GM12878 (cell line): ENCODE measurements around the gene PLEKHG1. TPM values are rescaled to one million over a fixed set of nuclear protein-coding genes. Genes with fewer than 3 reads are reported as not detected.

Experiments
- ATAC-seq: fragments of 200-7000 bp; cut with Tn5 transposase; 3 replicates; pipeline ENCODE4 v1.9.1; 2020; ENCODE audit warnings: mild to moderate bottlenecking, moderate library complexity
- BruUV-seq: library from RNA; stranded (reverse); fragments of 400-500 nt; replicated peaks from 2 replicates; lab custom pipeline; 2021; lab: Mats Ljungman, UMichigan
- CTCF ChIA-PET: fragments of 300-600 bp; sonication (Branson Sonifier 250); formaldehyde crosslinking; extraction: SDS; loops from one replicate; lab custom pipeline; 2021; ENCODE audit warnings: inconsistent platforms; lab: Yijun Ruan, JAX
- POLR2A ChIA-PET: fragments of 350-600 bp; formaldehyde crosslinking; extraction: SDS; loops from one replicate; lab custom pipeline; 2021; ENCODE audit warnings: inconsistent platforms; lab: Charles Lee
- RAD21 ChIA-PET: fragments of 300-600 bp; sonication (Branson Sonifier 250); formaldehyde crosslinking; loops from one replicate; lab custom pipeline; 2023; ENCODE audit warnings: antibody characterized with exemption; ENCODE audit not compliant: unreplicated experiment; lab: Charles Lee
- SMC1A ChIA-PET: fragments of 300-600 bp; sonication (Branson Sonifier 250); formaldehyde crosslinking; loops from one replicate; lab custom pipeline; 2023; ENCODE audit not compliant: unreplicated experiment, uncharacterized antibody; lab: Charles Lee
- DNase-seq: peaks from one replicate; pipeline ENCODE4 v3.0.0-alpha.2; 2011; ENCODE audit warnings: low read depth, low spot score
- FAIRE-seq: peaks from 3 replicates; lab custom pipeline; 2011; peaks lifted over from hg19 to GRCh38; lab: Jason Lieb, UNC
- H2AFZ ChIP-seq: 2 replicates; pipeline ENCODE4 v1.6.0; 2011; ENCODE audit warnings: low read depth, low read length, control low read depth; ENCODE audit not compliant: control insufficient read depth
- H3K27ac ChIP-seq: 2 replicates; pipeline ENCODE4 v1.5.1; 2011; ENCODE audit warnings: control low read depth; ENCODE audit not compliant: control insufficient read depth, insufficient read depth
- H3K27me3 ChIP-seq, 2 experiments: replicated peaks in 1 of 2; 2 replicates each; pipeline versions ENCODE4 v1.6.0 to v1.6.1; 2011; ENCODE audit warnings: low read length in 1 of 2; ENCODE audit not compliant: control insufficient read depth in 2 of 2, insufficient read depth in 2 of 2
- H3K36me3 ChIP-seq, 2 experiments: 2 replicates each; pipeline ENCODE4 v1.5.1; 2011; ENCODE audit warnings: low read length in 1 of 2; ENCODE audit not compliant: control insufficient read depth in 2 of 2, insufficient read depth in 2 of 2
- H3K4me1 ChIP-seq: 2 replicates; pipeline ENCODE4 v1.6.1; 2011; ENCODE audit warnings: mild to moderate bottlenecking, low read length, moderate library complexity, mixed read lengths; ENCODE audit not compliant: control insufficient read depth, insufficient read depth
- H3K4me2 ChIP-seq: 2 replicates; pipeline ENCODE4 v1.6.0; 2011; ENCODE audit warnings: control low read depth; ENCODE audit not compliant: control insufficient read depth, insufficient read depth
- H3K4me3 ChIP-seq: fragments of 200-600 bp; sonication (generic); 2 replicates; pipeline ENCODE4 v1.5.1; 2016
- H3K79me2 ChIP-seq: 2 replicates; pipeline ENCODE4 v1.6.0; 2011; ENCODE audit warnings: low read length; ENCODE audit not compliant: control insufficient read depth, insufficient read depth
- H3K9ac ChIP-seq: 2 replicates; pipeline ENCODE4 v1.8.0; 2011; ENCODE audit warnings: low read length, control low read depth, mixed read lengths; ENCODE audit not compliant: control insufficient read depth, insufficient read depth
- H3K9me3 ChIP-seq: replicated peaks from 3 replicates; pipeline ENCODE4 v1.5.1; 2011; ENCODE audit warnings: mild to moderate bottlenecking, low read length; ENCODE audit not compliant: control insufficient read depth, insufficient read depth
- H4K20me1 ChIP-seq: 2 replicates; pipeline ENCODE4 v1.6.0; 2011; ENCODE audit not compliant: control insufficient read depth, insufficient read depth
- CBFB ChIP-seq: IDR thresholded peaks from 2 replicates; pipeline ENCODE4 v1.6.1; 2016; ENCODE audit warnings: antibody characterized with exemption, low read depth
- E2F4 ChIP-seq: IDR thresholded peaks from 2 replicates; pipeline ENCODE4 v1.6.1; 2012; ENCODE audit warnings: low read depth, low read length, improper control_type of control experiment
- EED ChIP-seq: sonication (generic); IDR thresholded peaks from 2 replicates; pipeline ENCODE4 v1.6.1; 2016; ENCODE audit warnings: antibody characterized with exemption, low read depth
- JUND ChIP-seq: IDR thresholded peaks from 2 replicates; pipeline ENCODE4 v1.6.1; 2012; ENCODE audit warnings: low read depth, mild to moderate bottlenecking, low read length, improper control_type of control experiment, moderate library complexity
- NR2C1 ChIP-seq: fragments of 450-650 bp; IDR thresholded peaks from 2 replicates; pipeline ENCODE4 v1.6.1; 2017; ENCODE audit warnings: antibody characterized with exemption, mild to moderate bottlenecking, moderate library complexity
- PAX5 ChIP-seq: IDR thresholded peaks from 2 replicates; pipeline ENCODE4 v1.6.1; 2011; ENCODE audit warnings: low read depth, low read length, borderline replicate concordance
- REST ChIP-seq: IDR thresholded peaks from 2 replicates; pipeline ENCODE4 v1.6.1; 2012; ENCODE audit warnings: mild to moderate bottlenecking, low read depth, low read length
- SUPT20H ChIP-seq: IDR thresholded peaks from 2 replicates; pipeline ENCODE4 v1.6.1; 2011; ENCODE audit warnings: low read depth, mild to moderate bottlenecking, low read length, moderate library complexity, borderline replicate concordance; ENCODE audit not compliant: control insufficient read depth
- ZNF274 ChIP-seq: IDR thresholded peaks from one replicate; pipeline ENCODE4 v1.8.0; 2011; ENCODE audit not compliant: insufficient read length, insufficient read depth
- WGBS: methylation state at CpG from one replicate; pipeline ENCODE4 v1.1.6; 2016; ENCODE audit warnings: low lambda C conversion rate; ENCODE audit not compliant: insufficient replicate concordance, insufficient coverage; ENCODE audit errors: missing lambda C conversion rate; 5-methylcytosine and 5-hydroxymethylcytosine counted together
- in situ Hi-C: fragments of 300-500 bp; cut with MboI; formaldehyde crosslinking; loops from 9 replicates; pipeline ENCODE4 v1.14.3; 2018; ENCODE audit warnings: mixed read lengths
- intact Hi-C: fragments of 100-400 bp; cut with micrococcal nuclease; formaldehyde crosslinking; loops from one replicate; pipeline ENCODE4 v1.14.2; 2022; ENCODE audit not compliant: unreplicated experiment
- polyA plus RNA-seq, 11 experiments: library from polyadenylated mRNA; depleted of rRNA in 4 of 11; unstranded in 6 of 11; stranded (reverse) in 5 of 11; fragments of >200 nt; fragmentation: Nextera tagmentation in 4 of 11; fragmentation: Illumina TruSeq in 1 of 11; extraction: Ambion mirVana in 4 of 11; extraction: Trizol in 1 of 11; gene quantifications; 1 replicate in 1 of 11; 2 replicates in 10 of 11; pipeline versions ENCODE4 v1.2.1 to v1.2.3, GENCODE V29; 2011 to 2016; ENCODE audit warnings: inconsistent platforms in 2 of 11, missing spikeins in 2 of 11, low read depth in 1 of 11
- total RNA-seq, 4 experiments: library from RNA; depleted of rRNA in 3 of 4; stranded (reverse); fragments of >200 nt in 3 of 4; fragmentation: Illumina TruSeq in 1 of 4; extraction: Trizol in 1 of 4; gene quantifications; 2 replicates each; pipeline versions ENCODE4 v1.2.1 to v1.2.3, GENCODE V29; 2013 to 2021

The PLEKHG1 gene
- total and polyA plus RNA-seq, 10 of the 15 experiments (the other 5 are each of a cell fraction or from before 2014, with no cell fraction given) = 0.77 to 17.2 (median 4.9) TPM

GRCh38 chr6:150604467-150604866 is 4.8 kb downstream of the PLEKHG1 start:
- no TSS peak for BruUV-seq
- intact Hi-C loops = loop anchor here (10.0 kb wide), 1 partner anchor 210 kb away; no protein-coding TSS in a partner anchor
- no peak for ATAC-seq
- no peaks in the 10 kb centered on the region for H3K79me2 ChIP-seq
- ChIA-PET POLR2A (interaction anchor here (1.5 kb wide), 1 partner anchor 10 kb away, joined by 5 read pairs; no protein-coding TSS in a partner anchor), RAD21 (interaction anchor here (0.9 to 1.3 kb wide), 2 partner anchors 14 to 28 kb away, joined by 3 to 4 read pairs; no protein-coding TSS in a partner anchor), SMC1A (interaction anchor here (1.0 to 2.1 kb wide), 5 partner anchors 13 to 211 kb away, joined by 3 to 6 read pairs (median 3); no protein-coding TSS in a partner anchor), CTCF (interaction anchor here (0.5 to 1.2 kb wide), 3 partner anchors 17 to 1039 kb away, joined by 3 to 4 read pairs (median 3); no protein-coding TSS in a partner anchor)
- no peaks in the 10 kb centered on the region for H3K36me3 ChIP-seq
- no peak for DNase-seq
- H3K9ac ChIP-seq = no peak overlapping the region
- no peak for FAIRE-seq
- H3K9me3 ChIP-seq = no peaks in the 10 kb centered on the region
- WGBS = 73% methylated on average over 6 of the region's 6 CpGs
- in situ Hi-C loops = no loop called here
- TF ChIP-seq NR2C1 = no peak
- no peaks in the 10 kb centered on the region; the same call in 1 of the 2 replicates for H3K4me1 ChIP-seq
- no peak overlapping the region for H3K4me3 ChIP-seq
- H3K27me3 ChIP-seq = peaks cover 0 to 2% of the 10 kb centered on the region in 2 experiments; a peak in 1 of 4 replicates
- no peak overlapping the region for H2AFZ ChIP-seq
- no peak overlapping the region for H3K4me2 ChIP-seq
- peaks cover 2% of the 10 kb centered on the region; the same call in 1 of the 2 replicates for H4K20me1 ChIP-seq
- H3K27ac ChIP-seq = no peak overlapping the region

- intact Hi-C loops = loop anchor here (10.0 kb wide), 1 partner anchor 209 kb away; no protein-coding TSS in a partner anchor
- no peaks in the 10 kb centered on the region for H3K79me2 ChIP-seq
- no peak for ATAC-seq
- ChIA-PET CTCF (no interaction called here), POLR2A (no interaction called here), RAD21 (interaction anchor here (1.3 kb wide), 1 partner anchor 13 kb away, joined by 4 read pairs; no protein-coding TSS in a partner anchor), SMC1A (no interaction called here)
- H3K4me3 ChIP-seq = no peak overlapping the region
- in situ Hi-C loops = no loop called here
- H3K4me1 ChIP-seq = no peaks in the 10 kb centered on the region; the same call in 1 of the 2 replicates
- no peak overlapping the region for H3K4me2 ChIP-seq
- no peaks in the 10 kb centered on the region for H3K36me3 ChIP-seq
- H4K20me1 ChIP-seq = peaks cover 2% of the 10 kb centered on the region; the same call in 1 of the 2 replicates
- no TSS peak for BruUV-seq
- H3K9me3 ChIP-seq = no peaks in the 10 kb centered on the region
- no peak for DNase-seq
- H3K27ac ChIP-seq = no peak overlapping the region
- FAIRE-seq = no peak
- WGBS = 42% methylated on average over 3 of the region's 3 CpGs
- H3K27me3 ChIP-seq = peaks cover 0 to 2% of the 10 kb centered on the region in 2 experiments; a peak in 1 of 4 replicates
- no peak overlapping the region for H2AFZ ChIP-seq
- no peak overlapping the region for H3K9ac ChIP-seq
- TF ChIP-seq JUND = no peak
- TF ChIP-seq CBFB = no peak
- no peak for TF ChIP-seq E2F4
- no peak for TF ChIP-seq EED
- TF ChIP-seq PAX5 = no peak
- no peak for TF ChIP-seq REST
- no peak for TF ChIP-seq ZNF274
- TF ChIP-seq SUPT20H = no peak
Observed at GRCh38 chr6:150605333-150605732, 5.6 kb downstream of the PLEKHG1 start.
